ENCODE data around the gene GDA. TPM values are rescaled to one million over a fixed set of nuclear protein-coding genes. Genes with fewer than 3 reads are reported as not detected.

Gene GDA
- total RNA-seq, 1 donor from 2014 or later: 1.2 TPM

DNA sequence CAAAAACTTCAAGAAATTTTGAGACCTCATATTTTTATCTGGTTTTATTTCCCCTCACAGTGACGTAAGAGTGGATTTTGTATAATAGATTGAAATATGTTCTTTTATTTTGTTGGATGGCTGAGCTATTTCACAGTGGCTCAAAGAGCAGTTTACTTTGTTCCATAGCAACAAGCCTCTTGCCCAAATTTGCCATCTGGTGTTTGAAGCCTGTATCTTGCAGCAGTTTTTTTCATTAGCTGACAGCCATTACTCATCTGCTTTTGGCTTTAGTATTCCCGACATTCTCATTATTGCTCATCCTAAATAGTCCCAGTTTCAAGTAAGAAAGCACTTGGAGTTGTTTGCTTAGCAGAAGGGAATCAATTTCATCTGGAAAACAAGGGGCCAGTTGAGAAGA lies 36.3 kb downstream of the GDA start:
- H3K4me3 ChIP-seq (ENCODE audit: low read depth, low read length): no peak overlapping the region
- TF ChIP-seq, protein P1, sequence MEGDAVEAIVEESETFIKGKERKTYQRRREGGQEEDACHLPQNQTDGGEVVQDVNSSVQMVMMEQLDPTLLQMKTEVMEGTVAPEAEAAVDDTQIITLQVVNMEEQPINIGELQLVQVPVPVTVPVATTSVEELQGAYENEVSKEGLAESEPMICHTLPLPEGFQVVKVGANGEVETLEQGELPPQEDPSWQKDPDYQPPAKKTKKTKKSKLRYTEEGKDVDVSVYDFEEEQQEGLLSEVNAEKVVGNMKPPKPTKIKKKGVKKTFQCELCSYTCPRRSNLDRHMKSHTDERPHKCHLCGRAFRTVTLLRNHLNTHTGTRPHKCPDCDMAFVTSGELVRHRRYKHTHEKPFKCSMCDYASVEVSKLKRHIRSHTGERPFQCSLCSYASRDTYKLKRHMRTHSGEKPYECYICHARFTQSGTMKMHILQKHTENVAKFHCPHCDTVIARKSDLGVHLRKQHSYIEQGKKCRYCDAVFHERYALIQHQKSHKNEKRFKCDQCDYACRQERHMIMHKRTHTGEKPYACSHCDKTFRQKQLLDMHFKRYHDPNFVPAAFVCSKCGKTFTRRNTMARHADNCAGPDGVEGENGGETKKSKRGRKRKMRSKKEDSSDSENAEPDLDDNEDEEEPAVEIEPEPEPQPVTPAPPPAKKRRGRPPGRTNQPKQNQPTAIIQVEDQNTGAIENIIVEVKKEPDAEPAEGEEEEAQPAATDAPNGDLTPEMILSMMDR (conservative IDR thresholded peaks at IDR 0.05; ENCODE audit: low read depth, low read length): no peak
- DNase-seq (ENCODE audit: low read depth): no peak

DNA sequence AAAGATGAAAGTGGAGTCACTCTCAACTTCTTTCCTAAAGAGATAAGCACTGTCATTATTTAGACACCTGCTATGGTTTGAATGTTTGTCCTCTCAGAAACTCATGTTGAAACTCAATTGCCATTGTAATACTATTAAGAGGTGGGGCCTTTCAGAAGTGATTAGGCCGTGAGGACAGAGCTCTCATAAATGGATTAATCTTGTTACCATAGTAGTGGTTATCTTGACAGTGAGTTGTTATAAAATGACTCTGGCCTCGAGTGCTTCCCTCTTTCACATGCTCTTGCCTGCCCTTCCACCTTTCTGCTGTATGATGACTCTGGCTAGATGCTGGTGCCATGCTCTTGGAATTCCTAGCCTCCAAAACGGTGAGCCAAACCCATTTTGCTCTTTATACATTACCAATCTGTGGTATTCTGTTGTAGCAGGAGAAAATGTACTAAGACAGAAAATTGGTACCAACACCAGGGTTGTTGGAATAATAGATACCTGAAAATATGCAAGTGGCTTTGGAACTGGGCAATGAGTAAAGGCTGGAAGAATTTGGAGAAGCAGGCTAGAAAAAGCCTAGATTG lies 38.0 kb downstream of the GDA start:
- no peak for DNase-seq (ENCODE audit: low read depth)
- TF ChIP-seq, protein P1 (conservative IDR thresholded peaks at IDR 0.05; ENCODE audit: low read depth, low read length): no peak

DNA sequence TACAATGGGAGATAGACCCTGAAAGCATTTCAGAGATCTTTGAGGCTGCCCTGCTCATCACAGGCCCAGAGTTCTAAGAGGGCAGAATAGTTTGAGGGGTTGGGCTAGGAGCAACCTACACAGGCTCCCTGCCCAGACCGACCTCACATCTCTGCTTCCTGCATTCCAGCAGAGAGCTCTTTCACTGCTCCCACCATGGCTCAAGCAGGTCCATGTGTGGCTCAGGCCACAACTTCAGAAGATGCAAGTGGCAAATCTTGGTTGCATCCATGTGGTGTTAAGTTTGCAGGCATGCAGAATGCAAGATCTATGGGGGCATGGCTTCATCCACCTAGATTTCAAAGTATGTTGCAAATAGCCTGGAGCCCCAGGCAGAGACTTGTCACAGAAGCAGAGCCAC lies 39.0 kb downstream of the GDA start:
- DNase-seq (ENCODE audit: low read depth): no peak
- H3K4me3 ChIP-seq (ENCODE audit: low read depth, low read length): no peak overlapping the region
- TF ChIP-seq, protein P1 (conservative IDR thresholded peaks at IDR 0.05; ENCODE audit: low read depth, low read length): no peak

More for the DNA sequence above, 38.0 kb downstream of the GDA start:
- H3K4me3 ChIP-seq (ENCODE audit: low read depth, low read length): no peak overlapping the region

DNA sequence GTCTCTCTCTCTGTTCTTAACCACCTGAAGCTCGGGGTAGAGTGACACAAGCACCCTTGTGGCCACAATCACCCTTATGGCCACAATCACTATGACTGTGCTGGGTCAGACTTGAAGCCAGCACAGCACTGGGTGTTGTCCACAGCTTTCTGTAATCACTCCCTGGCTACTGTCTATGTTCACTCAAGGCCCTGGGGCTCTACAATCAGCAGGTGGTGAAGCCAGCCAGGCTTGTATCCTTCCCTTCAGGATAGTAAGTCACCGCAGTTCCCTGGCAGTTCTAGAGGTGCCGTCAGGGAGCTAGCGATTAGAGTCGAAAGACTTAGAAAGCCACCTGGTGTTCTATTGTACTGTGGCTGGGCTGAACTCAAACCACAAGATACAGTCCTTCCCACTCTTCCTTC lies 44.2 kb downstream of the GDA start:
- H3K4me3 ChIP-seq (ENCODE audit: low read depth, low read length): no peak overlapping the region
- DNase-seq (ENCODE audit: low read depth): no peak
- TF ChIP-seq, protein P1 (conservative IDR thresholded peaks at IDR 0.05; ENCODE audit: low read depth, low read length): no peak

DNA sequence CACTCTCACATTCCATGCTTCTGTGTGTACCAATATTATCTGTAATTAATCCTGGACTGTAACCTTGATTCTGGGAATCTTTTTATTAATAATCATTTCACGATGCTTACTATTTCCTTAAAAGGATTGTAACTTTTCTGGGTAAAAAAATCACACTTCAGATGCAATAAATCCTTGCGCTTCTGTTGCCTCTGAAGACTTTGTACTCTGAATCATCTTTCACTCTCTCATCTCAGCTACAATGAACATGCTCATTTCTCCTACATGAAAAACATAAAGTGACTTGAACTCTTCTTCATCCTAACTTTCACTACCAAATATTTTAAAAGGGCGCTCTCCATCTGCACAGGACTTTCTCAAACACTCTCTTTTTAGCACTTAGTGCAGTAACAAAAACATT lies 50.0 kb downstream of the GDA start:
- no peak overlapping the region for H3K4me3 ChIP-seq (ENCODE audit: low read depth, low read length)
- no peak for DNase-seq (ENCODE audit: low read depth)
- TF ChIP-seq, protein P1 (conservative IDR thresholded peaks at IDR 0.05; ENCODE audit: low read depth, low read length): no peak

DNA sequence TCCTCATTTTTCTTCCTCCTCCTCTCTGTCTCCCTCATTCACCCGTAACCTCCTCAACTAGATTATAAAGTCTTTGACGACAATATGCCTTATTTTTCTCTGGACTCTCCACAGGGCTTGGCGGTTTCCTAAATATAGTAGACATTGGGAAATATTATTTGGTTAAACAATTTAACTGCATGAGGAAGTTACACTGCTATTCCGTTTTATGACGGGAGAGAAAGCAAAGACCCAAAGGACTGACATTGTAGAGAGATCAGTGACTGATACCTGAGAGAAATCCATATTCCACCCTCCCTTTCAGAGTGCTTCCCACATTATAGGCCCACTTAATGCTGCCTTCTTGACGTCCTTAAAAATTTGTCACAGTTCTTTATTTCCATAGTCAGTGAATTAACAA lies 51.2 kb downstream of the GDA start:
- TF ChIP-seq, protein P1 (conservative IDR thresholded peaks at IDR 0.05; ENCODE audit: low read depth, low read length): no peak
- H3K4me3 ChIP-seq (ENCODE audit: low read depth, low read length): no peak overlapping the region
- no peak for DNase-seq (ENCODE audit: low read depth)

DNA sequence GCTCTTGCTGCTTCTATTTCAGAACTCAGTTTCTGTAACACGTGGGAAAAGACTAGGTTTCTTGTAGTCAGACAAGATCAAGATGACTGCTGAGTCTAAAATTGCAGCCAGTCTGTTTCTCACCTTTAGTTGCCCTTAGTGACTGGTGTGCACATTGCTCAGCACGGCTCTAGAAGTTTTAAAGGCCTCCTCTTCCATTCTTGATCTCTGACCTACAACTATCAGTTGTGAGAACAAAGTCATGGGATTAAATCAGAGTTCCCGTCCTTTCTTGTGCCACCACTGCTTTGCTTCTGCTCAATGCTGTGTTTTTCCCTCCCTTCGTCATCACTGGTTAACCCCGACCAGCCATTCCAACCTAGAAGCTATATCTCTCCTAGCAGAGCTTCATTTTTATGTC lies 52.8 kb downstream of the GDA start:
- no peak overlapping the region for H3K4me3 ChIP-seq (ENCODE audit: low read depth, low read length)
- TF ChIP-seq, protein P1 (conservative IDR thresholded peaks at IDR 0.05; ENCODE audit: low read depth, low read length): no peak
- DNase-seq (ENCODE audit: low read depth): no peak
